GM10266 (cell line): Measurements from ENCODE around the gene SLC39A2.
A peak's percentile ranks its signal among the peaks of the same experiment; 100 is the strongest.
"Not testable (repeated sequence)": the region's sequence is repeated elsewhere in the genome, so short reads cannot be mapped to it uniquely, and the experiment has no call there.

Experiments
- DNase-seq: peaks from one replicate; pipeline ENCODE4 v3.0.0; 2012; ENCODE audit errors: extremely low spot score
- TF ChIP-seq, protein P1 (sequence below): IDR thresholded peaks from 2 replicates; pipeline ENCODE4 v1.5.1; 2012; ENCODE audit warnings: mild to moderate bottlenecking, low read depth; ENCODE audit not compliant: control insufficient read depth, insufficient read depth; ENCODE audit errors: missing control alignments

SLC39A2 gene

GRCh38 chr14:21037156-21037555 lies 38.1 kb downstream of the SLC39A2 start:
- TF ChIP-seq, protein P1, sequence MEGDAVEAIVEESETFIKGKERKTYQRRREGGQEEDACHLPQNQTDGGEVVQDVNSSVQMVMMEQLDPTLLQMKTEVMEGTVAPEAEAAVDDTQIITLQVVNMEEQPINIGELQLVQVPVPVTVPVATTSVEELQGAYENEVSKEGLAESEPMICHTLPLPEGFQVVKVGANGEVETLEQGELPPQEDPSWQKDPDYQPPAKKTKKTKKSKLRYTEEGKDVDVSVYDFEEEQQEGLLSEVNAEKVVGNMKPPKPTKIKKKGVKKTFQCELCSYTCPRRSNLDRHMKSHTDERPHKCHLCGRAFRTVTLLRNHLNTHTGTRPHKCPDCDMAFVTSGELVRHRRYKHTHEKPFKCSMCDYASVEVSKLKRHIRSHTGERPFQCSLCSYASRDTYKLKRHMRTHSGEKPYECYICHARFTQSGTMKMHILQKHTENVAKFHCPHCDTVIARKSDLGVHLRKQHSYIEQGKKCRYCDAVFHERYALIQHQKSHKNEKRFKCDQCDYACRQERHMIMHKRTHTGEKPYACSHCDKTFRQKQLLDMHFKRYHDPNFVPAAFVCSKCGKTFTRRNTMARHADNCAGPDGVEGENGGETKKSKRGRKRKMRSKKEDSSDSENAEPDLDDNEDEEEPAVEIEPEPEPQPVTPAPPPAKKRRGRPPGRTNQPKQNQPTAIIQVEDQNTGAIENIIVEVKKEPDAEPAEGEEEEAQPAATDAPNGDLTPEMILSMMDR = no peak
- no peak for DNase-seq

GRCh38 chr14:21038441-21039422 lies 39.6 kb downstream of the SLC39A2 start:
- TF ChIP-seq, protein P1 = no peak
- DNase-seq = no peak

GRCh38 chr14:21039585-21040369 lies 40.7 kb downstream of the SLC39A2 start:
- peak; percentile 61 for DNase-seq
- TF ChIP-seq, protein P1 = peak; percentile 57

GRCh38 chr14:21040370-21040925 lies 41.4 kb downstream of the SLC39A2 start:
- TF ChIP-seq, protein P1 = no peak
- DNase-seq = no peak

GRCh38 chr14:21040941-21041340 lies 41.8 kb downstream of the SLC39A2 start:
- not testable (repeated sequence) for DNase-seq

- no peak for DNase-seq
- TF ChIP-seq, protein P1 = no peak
Observed at GRCh38 chr14:21041676-21042433, 42.8 kb downstream of the SLC39A2 start, which contains the start of gene RNASE7. Gene RNASE7 (plus strand): TSS chr14:21042362. CDS start chr14:21042993, 631 bp downstream.

GRCh38 chr14:21042918-21043317 lies 43.8 kb downstream of the SLC39A2 start:
- TF ChIP-seq, protein P1 = no peak
- DNase-seq = no peak
